Activated CD4-positive, CD25-positive, alpha-beta regulatory T cell treated with anti-CD3 and anti-CD28 coated beads, Interleukin-2, amount 50 U/mL, for 16 hours (primary cell): ENCODE results near the gene PEMT.

Experiments
- DNase-seq: peaks from one replicate; pipeline ENCODE4 v3.0.0-alpha.2; 2020; ENCODE audit warnings: low read depth, low spot score

The PEMT gene

DNA sequence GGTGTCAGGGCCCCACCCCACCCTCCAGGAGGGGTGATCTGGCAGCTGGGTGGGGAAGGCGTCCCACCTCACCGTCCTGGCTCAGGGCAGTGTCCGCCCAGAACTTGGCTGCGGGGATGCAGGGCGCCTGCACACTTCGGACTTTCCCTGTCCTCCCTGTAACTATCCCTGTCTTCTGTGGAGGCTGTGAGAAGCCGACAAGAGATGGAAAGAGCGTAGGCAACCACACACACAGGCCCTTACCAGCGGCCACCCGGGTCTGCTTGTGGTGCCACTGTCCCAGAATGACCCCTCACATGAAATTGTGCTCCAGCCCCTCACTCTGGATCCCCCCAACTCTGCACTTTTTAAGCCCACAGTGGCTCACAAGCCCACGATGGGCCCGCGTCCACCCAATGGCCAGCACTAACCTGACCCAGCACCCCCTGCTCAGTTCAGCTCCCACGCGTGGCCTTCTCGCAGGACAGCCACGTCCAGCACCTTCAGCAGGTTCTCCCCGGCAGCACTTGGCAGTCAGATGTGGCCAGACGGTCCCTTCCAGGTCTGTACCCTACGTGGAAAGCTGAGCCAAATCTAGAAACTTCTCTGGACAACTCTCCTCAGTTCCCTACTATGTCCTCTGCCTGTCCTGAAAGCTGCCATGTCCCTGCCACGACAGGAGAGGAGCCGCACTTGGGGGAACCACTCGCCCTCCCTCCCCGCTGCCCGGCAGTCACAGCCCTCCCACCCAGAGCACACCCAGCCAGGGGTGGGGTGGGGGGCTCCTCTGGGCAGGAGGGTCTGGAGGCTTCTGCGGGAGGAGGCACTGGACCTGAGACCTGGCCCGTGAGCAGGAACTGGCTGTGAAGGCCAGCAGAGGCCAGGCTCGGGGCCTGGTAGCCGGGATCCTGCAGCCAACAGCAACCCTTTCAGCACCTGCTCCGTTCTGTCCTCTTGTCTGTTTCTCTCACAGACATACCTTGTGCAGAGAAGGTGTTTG lies 38.0 kb downstream of the PEMT start:
- no peak for DNase-seq

DNA sequence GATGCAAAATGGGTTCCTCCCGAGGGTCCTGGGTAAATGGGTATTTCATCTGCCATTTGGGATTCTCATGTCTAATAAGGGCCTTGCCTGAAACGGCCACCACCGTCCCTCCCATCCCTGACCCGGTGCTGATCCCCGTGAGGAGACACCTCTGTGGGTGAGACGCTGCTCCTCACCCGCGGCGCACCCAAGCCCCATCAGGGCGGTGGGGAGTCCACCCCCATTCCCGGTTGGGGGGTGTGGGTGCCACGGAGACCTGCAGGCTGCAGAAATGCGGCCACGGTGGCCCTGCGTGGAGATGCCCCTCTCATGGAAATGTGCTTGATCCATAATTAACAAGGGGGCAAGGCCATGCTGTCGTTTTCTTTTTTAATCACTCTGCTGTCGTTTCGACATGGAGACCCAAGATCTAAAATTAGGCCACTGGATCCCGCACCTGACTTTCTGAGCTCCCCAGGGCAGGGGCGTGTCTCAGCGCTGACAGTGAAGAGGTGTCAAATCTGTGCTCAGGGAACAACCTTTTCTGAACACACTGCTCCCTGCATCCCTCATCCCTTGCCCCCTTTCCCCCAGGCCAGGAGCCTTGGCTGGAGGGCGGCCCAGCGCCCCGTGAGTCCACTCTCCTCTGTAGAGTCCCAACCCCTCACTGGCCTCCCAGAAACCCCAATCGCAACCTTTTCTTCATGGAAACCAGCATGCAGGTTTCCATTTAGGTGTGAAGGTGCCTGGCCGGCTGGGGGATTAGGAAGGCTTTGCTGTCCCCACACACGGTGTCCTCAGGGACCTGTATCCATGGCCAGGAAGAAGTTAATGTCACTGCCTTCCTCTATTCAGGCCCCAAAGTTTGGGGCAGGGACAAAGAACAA lies 38.9 kb downstream of the PEMT start:
- no peak for DNase-seq

DNA sequence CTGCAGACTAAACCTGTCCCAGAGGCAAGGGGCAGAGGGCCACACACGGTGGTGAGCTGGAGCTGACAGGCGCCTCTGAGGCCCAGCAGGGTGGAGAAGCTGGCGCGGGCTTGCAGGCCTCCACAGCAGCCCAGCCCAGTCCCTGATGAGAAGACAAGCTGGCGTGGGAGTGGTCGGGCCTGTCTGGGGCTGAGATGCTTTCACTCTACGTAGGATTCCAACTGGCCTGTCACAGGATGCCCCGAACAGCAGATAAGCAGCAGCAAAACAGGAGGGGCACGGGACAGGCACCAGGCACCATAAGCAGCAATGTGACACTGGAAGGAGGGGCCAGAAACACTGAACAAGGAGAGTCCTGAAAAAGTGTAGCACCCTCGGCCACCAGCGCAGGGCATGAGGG lies 40.1 kb downstream of the PEMT start:
- DNase-seq = no peak

DNA sequence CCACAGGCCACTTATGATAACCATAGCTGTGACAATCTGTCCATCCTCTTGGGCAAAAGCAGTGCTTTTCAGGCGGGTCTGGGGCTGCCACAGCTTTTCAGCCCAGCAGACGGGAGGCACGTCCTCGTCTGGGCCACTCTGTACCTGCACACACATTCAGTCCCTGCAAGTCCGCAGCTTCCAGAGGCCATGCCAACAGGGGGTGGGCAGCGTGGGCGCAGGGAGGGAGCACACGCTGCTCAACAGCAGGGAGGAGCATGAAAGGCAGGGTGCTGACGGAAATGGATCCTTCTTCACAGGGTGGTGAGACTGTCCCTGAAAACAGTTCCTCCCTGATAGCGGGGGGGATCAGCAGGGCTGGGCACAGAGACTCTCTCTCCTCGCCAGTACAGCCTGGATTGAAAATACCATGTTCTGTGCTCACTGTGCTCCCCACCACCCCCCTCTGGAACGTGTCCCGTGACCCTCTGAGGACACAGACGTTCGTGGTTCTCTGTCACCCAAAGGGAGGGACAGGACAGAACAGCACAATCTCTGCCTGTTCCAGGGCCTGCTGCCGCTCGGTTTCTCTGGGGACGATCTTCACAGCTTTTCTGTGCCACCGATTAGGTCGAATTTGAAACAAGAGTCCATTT lies 41.7 kb downstream of the PEMT start:
- no peak for DNase-seq

DNA sequence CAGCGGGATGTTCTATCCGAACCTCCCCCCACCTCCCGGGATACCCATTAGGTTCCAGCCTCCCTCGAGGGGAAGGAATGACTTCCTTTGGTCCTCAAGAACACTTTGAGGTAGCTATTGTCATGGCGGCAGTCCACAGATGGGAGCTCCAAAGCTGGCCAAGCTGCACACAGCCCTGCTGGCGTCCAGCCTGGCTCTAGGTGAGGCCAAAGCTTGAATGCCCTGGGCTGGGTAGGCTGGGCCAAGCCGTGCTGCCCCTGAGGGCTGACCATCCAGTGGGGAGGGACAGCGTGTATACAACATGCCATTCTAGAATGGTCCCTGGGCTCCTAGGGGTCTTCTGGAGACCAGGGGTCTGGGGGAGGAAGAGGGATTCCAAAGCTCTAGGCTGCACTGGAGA lies 43.5 kb downstream of the PEMT start:
- no peak for DNase-seq

DNA sequence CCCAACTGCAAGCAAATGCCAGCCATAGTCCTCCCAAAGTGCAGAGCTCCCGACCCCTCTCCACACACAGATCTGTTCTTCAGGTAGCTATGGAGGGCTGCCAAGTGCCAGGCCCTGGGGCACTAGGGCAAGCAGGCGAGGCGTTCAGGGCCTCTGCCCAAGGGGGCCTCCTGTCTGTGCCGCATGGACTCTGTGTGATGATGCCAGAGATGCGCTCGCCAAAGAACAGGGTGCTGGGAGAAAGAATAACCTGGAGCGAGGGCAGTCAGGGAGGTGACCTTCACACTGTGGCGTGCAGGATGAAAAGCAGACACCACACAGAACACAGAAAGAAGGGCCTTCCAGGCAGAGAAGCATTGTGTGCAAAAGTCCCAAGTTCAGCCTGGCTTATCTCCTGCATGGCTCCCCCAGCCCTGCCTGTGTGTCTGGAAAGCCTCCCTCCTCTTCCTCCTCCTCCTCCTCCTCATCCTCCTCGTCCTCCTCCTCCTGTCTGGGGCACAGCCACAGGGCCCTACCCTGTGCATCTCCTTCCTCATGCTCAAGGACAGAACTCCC lies 44.2 kb downstream of the PEMT start:
- DNase-seq = no peak

DNA sequence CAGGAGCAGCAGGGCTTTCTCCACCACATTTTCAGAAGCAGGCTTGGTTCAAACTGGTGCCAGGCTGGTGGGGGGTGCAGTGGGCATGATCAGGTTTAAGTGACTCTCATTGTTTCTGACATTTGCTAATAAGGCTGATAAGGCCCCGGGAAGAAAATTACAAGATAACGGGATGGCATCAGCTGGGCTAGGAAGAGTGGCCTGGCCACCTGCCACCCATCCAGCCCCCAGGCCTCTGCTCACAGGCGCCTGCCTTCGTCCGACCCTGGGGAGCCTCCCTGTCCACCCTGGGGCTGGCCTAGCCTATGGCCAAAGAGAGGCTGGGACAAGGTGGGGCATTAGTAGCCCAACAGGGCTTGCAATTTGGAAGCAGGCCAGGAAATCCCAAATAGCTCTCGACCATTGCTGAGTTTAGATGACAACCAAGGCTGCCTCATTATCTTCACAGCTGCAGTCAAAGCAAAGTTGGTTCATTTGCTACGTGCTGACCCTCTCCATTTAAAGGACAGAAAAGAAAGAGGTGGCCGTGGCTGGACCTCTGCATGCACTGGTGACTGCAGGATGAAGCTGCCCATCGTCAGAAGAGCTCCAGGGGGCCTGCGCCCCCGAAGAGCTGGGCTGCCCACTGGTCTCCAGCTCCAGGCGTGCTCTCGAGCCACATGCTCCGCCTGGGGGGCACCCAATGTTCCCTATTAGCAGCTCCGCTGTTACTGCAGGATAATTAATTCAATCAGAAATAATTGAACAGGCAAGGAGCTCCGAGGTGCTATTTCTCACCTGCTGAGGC lies 44.9 kb downstream of the PEMT start:
- no peak for DNase-seq

DNA sequence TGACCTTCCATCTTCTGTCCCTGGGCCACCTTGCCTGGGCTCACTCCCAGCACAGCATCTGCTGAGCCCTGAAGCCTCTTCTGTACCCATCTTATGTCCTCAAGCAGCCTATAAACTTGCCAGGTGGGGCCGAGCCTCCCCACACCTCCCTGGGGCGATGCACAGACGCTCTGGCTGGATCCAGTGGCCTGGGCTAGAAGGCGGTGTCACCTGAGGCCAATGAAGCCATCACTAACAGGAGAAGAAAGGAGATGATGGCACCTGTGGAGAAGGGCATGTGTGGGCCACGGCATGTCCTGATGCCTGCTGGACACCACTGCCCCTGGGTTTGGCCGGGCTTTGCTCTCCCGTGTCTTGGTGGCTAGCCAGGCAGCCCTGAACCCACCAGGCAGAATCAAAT lies 45.5 kb downstream of the PEMT start:
- no peak for DNase-seq

DNA sequence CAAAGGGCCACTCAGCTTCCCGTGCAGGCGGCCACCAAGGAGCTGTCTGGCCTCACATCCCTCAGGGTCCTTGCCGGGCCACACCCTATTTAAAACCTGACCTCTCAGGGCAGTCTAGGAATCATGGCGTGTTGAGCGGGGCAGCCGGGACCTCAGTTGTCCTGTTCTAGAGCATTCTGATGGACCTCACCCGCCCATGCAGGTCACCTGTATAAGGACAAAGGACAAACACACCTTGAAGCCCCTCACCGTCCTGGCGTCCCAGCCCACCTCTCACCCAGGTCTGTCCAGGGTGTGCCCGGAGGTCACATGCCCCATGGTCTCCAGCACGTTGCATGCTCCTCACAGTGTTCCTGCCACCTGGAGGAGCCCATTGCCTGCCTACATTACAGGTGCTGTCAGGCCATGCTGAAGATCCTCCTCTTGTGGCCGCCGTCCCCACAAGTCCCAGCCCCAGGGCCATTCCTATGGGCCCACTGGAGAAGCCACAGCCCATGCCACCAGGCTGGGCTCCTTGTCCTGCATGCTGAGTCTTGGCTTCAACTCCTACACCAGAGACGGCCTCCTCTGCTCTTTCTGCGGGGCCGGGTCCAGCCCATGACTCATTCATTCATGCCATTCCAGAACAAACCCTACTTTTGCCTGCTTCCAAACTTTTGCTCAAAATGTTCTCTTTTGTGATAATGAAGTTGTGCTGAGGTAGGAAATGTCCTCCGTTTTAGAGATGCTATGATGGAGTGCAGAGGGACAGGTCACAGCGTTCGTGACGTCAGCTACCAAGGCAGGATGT lies 46.3 kb downstream of the PEMT start:
- no peak for DNase-seq

DNA sequence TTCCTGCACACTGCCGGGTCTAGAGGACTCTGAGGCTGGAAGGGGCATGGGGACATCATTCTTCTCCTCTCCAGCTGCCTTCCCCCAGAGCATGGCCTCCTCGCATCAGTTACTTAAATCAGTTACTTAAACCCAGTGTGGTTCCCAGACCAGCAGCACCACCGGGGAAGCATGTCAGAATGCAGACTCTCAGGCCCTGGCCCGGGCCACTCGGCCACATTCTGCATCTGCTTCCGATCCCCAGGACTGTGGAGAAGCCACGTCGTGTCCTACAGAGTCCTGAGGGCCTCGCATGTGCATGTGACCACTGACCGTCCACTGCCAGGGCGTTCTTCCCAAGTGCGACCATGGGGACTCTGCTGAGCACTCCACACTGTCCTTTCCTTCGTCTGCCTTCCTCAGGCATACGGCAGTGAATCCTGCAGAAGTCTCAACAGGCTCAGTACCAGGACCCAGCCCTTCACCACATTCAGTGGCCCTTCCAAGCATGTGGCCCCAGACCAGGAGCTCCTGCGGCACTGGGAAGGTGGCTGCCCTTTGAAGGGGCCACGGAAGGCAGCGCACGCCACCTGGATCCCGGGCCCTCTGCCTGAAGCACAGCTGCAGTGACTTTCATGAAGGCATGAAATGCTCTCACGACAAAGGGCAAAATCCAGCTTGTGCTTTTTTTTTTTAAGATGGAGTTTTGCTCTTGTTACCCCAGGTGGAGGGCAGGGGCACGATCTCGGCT lies 48.4 kb downstream of the PEMT start:
- no peak for DNase-seq

DNA sequence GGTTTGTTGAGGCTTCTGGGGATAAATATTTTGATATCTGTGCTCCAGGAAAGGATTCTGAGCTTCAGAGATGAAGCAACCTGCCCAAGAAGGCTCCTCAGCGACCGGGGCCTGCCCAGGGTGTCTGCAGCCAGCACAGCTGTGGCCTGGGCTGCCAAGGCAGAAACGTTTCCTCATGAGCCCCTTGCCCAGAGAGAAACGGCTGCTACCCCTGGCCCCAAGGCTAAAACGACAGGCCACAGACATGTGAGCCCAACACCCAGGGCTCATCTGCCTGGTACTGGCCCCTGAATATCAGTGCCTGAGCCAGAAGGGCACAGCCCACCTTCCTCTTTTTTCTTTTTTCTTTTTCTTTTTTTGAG lies 49.9 kb downstream of the PEMT start:
- DNase-seq = no peak

DNA sequence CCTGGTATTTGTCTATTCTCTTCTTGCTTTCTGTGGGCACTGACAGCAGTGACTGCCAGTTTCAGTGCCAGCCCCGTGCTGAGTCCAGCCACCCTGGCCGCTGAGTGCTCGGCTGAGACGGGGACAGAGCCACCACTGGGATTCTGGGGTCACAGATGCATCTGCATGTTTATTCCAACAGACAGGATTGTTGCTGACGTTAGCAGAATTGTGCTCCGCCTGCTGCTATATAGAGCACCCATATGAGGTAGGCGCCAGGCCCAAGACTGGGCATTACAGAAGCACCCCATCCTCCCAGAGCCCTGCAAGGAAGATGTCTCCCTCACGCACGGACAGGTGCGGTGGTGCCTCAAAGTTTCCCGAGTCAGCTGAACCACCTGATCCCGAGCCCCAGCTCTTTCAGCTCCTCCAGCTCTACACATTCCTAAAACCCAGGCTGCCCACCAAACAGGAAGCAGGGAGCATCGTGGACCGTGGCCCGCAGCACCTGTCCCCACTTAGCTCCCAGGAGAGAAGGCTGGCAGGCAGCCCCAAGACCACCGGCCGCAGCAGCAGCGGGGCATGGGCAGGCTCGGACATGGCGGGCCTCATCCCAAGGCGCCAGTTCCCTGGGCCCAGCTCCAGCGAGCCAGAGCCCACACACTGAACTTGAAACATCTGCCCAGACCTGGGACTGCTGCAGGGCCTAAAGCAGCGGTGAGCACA lies 50.4 kb downstream of the PEMT start:
- no peak for DNase-seq

DNA sequence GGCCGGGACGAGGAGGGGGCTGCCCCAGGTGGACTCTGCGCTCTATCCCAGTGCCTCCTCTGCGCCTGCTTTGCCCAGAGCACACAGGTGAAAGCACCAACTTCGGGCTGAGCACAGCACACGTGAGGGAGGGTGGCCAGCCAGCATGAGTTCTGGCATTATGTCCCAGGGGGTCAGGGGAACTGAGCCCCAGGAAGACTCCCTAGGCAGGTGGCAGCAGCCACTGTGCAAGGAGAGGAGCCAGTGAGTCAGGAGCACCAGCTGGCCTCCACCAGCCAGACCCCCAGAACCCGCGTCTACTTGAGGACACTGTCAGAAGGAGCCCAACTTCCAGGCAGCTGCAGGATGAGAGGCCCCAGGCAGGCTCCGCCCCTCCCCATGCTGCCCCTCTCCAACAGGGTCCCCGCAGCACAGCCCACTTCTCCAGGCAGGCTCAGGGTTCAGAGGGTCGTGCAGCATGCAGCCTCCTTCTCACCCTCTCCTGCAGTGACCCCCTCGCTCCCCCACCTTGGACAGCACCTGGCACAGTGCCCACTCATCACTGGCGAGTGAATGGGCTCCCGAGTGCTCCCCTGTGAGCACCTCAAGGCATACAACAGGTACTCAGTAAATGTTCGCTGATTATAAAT lies 51.1 kb downstream of the PEMT start:
- no peak for DNase-seq

DNA sequence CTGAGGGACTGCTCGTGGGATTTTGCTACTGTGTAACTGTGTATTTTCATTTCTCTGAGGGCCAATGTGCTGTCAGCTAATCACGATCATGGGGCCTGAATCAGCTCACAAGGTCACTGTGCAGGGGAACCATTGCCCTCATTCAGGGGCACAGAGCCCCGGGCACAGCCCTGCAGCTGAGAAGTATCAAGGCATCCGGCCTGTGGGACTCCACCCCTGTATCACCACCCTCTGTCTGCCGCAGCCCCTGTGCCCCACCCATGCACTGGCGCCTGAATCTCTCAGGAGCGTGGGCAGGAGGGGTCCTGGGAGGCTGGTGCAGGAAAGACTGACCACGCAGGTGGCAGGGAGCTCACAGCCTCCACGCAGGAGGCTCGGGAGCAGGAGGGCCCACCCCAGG lies 51.9 kb downstream of the PEMT start:
- no peak for DNase-seq

DNA sequence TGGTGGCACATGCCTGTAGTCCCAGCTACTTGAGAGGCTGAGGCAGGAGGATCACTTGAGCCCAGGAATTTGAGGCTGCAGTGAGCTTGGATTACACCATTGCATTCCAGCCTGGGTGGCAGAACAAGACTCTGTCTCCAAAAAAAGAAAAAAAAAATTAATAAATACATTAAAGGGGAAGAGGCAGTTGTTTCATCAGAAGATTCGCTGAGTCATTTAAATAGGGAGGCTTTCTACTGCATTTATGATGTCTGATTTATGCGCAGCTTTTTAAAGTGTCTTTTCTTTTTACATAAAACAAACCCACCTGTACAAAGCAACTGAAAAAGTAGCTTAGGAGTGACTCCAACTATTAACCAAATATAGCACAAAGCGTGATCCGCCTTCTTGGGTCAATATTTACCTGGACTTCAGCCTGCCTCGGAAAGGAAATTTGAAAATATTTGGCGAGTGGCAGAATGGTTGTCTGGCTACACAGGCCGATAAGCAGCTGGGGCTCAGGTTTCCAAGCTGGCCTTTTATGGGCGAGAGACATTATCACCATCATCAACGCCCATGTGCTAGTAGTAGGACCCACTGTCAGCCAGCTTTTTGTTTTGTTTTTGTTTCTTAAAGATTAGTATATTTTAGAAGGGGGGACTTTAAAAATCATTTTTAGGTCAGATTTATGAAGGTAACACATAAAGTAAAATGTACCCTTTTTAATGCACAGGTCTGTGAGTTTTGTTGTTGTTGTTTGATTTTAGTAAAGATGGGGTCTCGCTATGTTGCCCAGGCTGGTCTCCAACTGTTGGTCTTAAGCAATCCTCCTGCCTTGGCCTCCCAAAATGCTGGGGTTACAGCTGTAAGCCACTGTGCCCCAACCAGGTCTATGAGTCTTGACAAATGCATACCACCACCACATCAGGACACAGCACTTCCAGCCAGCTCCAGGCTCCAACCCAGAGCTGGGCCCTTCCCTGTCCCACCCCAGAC lies 52.8 kb downstream of the PEMT start:
- DNase-seq = no peak

DNA sequence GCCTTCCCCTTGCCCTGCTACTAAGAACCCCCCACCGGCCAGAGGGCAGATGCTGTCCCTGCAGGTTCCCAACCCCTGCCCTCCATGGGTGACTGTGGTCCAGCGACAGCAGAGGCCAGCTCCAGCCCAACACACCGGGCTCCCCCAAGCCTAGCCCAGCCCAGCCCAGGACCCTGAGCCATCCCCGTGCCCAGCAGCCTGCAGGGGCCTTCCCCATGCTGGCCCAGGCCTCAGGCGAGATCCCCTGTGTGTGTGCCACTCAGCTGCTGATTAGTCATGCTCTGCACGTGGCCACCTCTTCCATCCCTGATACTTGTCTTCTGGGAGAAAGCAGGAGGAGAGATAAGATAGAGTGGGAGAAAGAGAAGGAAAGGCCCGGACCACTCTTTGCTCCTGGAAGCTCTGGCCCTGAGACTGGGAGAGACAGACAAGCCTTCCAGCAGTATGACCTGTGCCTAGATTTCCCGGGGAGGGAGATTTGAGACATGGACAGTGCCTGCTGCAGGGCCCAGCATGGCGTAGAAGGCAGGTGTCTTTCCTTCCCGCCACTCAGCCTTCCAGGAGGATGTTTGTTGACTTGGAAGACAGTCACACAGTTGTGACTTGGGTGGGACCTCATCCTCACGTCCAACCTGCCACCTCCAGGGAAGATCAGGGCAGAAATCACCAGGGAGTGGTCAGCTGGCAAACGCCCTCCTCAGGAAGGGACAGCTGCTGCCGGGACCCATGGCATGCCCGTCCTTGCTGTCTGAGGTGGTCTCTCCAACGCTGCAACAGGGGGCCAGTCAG lies 54.0 kb downstream of the PEMT start:
- no peak for DNase-seq

DNA sequence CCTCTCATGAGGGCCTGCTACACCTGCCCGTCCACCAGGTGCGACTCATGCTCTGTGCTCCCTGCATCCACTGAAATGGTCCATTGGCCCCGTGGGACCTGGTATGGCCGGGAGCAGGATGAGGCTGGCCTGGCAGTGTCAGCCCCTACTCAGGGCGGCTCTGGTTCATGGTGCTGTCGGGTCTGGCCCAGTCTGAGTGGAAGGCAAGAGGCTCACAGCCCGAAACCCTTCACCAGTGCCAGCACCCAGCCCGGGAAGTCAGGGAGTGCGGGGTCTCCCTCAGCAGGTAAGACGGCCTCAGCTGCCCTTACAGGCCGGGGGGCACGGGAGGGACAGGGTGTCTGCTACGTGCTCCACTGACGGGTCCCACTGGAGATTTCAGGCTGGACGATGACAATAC lies 54.8 kb downstream of the PEMT start:
- no peak for DNase-seq
